DOHH2 (cell line): ENCODE measurements around the gene COL18A1.

Source experiments
- EZH2phosphoT487 ChIP-seq: fragments of 200-600 bp; sonication (generic); IDR thresholded peaks from 2 replicates; pipeline ENCODE4 v1.6.1; 2017; ENCODE audit warnings: borderline replicate concordance, mild to moderate bottlenecking, antibody characterized with exemption, low read length, moderate library complexity, mixed read lengths
- TF ChIP-seq, protein P1 (sequence below): fragments of 200-600 bp; sonication (generic); IDR thresholded peaks from one replicate; pipeline ENCODE4 v1.5.1; 2014; ENCODE audit warnings: antibody characterized with exemption, mild to moderate bottlenecking, low read depth, low read length; ENCODE audit not compliant: poor library complexity, severe bottlenecking

DNA sequence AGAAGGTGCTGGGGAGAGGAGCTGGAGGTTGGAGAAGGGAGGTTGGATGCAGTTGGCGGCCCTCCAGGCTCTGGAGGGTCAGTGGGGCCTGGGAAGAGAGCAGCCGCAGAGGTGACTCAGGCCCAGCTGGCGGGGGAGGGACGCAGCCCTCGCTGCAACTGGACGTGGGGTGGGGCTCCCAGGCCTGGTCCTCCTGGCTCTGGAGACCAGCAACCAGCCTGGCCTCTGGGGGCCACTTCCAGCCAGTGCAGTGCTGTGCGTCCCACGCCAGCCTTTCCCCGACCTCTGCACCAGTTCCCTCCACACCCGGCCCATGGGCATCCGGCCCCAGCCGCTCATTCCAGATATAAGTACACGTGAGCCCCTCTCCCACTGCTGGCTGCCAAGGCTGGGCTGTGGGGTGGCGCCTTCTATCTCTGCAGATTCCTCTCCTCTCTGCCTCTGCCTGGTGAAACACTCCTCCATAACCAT is 38.0 kb upstream of the COL18A1 start:
- TF ChIP-seq, protein P1, sequence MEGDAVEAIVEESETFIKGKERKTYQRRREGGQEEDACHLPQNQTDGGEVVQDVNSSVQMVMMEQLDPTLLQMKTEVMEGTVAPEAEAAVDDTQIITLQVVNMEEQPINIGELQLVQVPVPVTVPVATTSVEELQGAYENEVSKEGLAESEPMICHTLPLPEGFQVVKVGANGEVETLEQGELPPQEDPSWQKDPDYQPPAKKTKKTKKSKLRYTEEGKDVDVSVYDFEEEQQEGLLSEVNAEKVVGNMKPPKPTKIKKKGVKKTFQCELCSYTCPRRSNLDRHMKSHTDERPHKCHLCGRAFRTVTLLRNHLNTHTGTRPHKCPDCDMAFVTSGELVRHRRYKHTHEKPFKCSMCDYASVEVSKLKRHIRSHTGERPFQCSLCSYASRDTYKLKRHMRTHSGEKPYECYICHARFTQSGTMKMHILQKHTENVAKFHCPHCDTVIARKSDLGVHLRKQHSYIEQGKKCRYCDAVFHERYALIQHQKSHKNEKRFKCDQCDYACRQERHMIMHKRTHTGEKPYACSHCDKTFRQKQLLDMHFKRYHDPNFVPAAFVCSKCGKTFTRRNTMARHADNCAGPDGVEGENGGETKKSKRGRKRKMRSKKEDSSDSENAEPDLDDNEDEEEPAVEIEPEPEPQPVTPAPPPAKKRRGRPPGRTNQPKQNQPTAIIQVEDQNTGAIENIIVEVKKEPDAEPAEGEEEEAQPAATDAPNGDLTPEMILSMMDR, result no peak
- TF ChIP-seq EZH2phosphoT487, result no peak
